Liver (tissue), 9 donors: ENCODE data around the gene OR8B2. TPM values are rescaled to one million over a fixed set of nuclear protein-coding genes. Genes with fewer than 3 reads are reported as not detected.
"Not testable (repeated sequence)": the region's sequence is repeated elsewhere in the genome, so short reads cannot be mapped to it uniquely, and the experiment has no call there.

Experiments
- DNase-seq: peaks from one replicate; pipeline ENCODE4 v3.0.0-alpha.2; 2017; ENCODE audit warnings: low spot score
- H3K27ac ChIP-seq, 2 donors: one replicate each; pipeline ENCODE4 v1.7.0; 2013; ENCODE audit warnings: inconsistent platforms in 2 of 2, low read length in 2 of 2, control low read depth in 1 of 2, low read depth in 1 of 2, mild to moderate bottlenecking in 1 of 2
- H3K27me3 ChIP-seq, 4 donors: one replicate each; pipeline versions ENCODE4 v1.6.1 to v1.7.0; 2013; ENCODE audit warnings: low read length in 3 of 4, inconsistent platforms in 1 of 4, mild to moderate bottlenecking in 1 of 4, moderate library complexity in 1 of 4; ENCODE audit not compliant: control insufficient read depth in 4 of 4, insufficient read depth in 4 of 4
- H3K36me3 ChIP-seq, 4 donors: one replicate each; pipeline versions ENCODE4 v1.6.1 to v1.7.0; 2013; ENCODE audit warnings: low read length in 3 of 4, mild to moderate bottlenecking in 3 of 4, low read depth in 1 of 4, moderate library complexity in 1 of 4; ENCODE audit not compliant: control insufficient read depth in 4 of 4, insufficient read depth in 3 of 4
- H3K4me1 ChIP-seq, 4 donors: one replicate each; pipeline versions ENCODE4 v1.6.1 to v1.7.0; 2013; ENCODE audit warnings: low read length in 3 of 4, mild to moderate bottlenecking in 3 of 4, moderate library complexity in 1 of 4; ENCODE audit not compliant: control insufficient read depth in 4 of 4, insufficient read depth in 4 of 4
- H3K4me3 ChIP-seq, 3 donors: one replicate each; pipeline versions ENCODE4 v1.6.1 to v1.7.0; 2013; ENCODE audit warnings: low read length in 3 of 3, control low read depth in 1 of 3, low read depth in 1 of 3, mild to moderate bottlenecking in 1 of 3
- H3K9ac ChIP-seq, 2 donors: one replicate each; pipeline ENCODE4 v1.7.0; 2013; ENCODE audit warnings: low read length in 2 of 2, mild to moderate bottlenecking in 2 of 2, moderate library complexity in 2 of 2, control low read depth in 1 of 2, low read depth in 1 of 2
- H3K9me3 ChIP-seq, 4 donors: one replicate each; pipeline versions ENCODE4 v1.6.1 to v1.7.0; 2013; ENCODE audit warnings: low read length in 3 of 4; ENCODE audit not compliant: control insufficient read depth in 4 of 4
- EGR1 ChIP-seq, 2 donors: IDR thresholded peaks; 2 replicates each; pipeline ENCODE4 v1.6.1; 2016 to 2018; ENCODE audit warnings: antibody characterized with exemption in 2 of 2, low read depth in 2 of 2
- FOXA1 ChIP-seq: IDR thresholded peaks from 2 replicates; pipeline ENCODE4 v1.6.1; 2016; ENCODE audit warnings: antibody characterized with exemption
- HNF4A ChIP-seq, 2 donors: conservative IDR thresholded peaks; 2 replicates each; pipeline ENCODE4 v1.6.1; 2016; ENCODE audit warnings: antibody characterized with exemption in 2 of 2, mild to moderate bottlenecking in 2 of 2
- HNF4G ChIP-seq: IDR thresholded peaks from 2 replicates; pipeline ENCODE4 v1.6.1; 2016; ENCODE audit warnings: antibody characterized with exemption
- JUND ChIP-seq, 2 donors: IDR thresholded peaks; 2 replicates each; pipeline ENCODE4 v1.6.1; 2016; ENCODE audit warnings: antibody characterized with exemption in 2 of 2
- MAX ChIP-seq: IDR thresholded peaks from 2 replicates; pipeline ENCODE4 v1.6.1; 2016; ENCODE audit warnings: antibody characterized with exemption
- NR2F2 ChIP-seq: IDR thresholded peaks from 2 replicates; pipeline ENCODE4 v1.6.1; 2016; ENCODE audit warnings: antibody characterized with exemption
- REST ChIP-seq: IDR thresholded peaks from 2 replicates; pipeline ENCODE4 v1.6.1; 2016; ENCODE audit warnings: antibody characterized with exemption, mild to moderate bottlenecking
- RXRA ChIP-seq, 2 donors: IDR thresholded peaks; 2 replicates each; pipeline ENCODE4 v1.6.1; 2017 to 2018; ENCODE audit warnings: antibody characterized with exemption in 2 of 2, mild to moderate bottlenecking in 1 of 2
- SP1 ChIP-seq: IDR thresholded peaks from 2 replicates; pipeline ENCODE4 v1.6.1; 2018; ENCODE audit warnings: antibody characterized with exemption, mild to moderate bottlenecking
- ZBTB33 ChIP-seq: IDR thresholded peaks from 2 replicates; pipeline ENCODE4 v1.6.1; 2016; ENCODE audit warnings: antibody characterized with exemption
- WGBS: extraction: QIAGEN DNeasy Blood & Tissue Kit; methylation state at CpG from one replicate; pipeline ENCODE4 v1.1.7; 2013; 5-methylcytosine and 5-hydroxymethylcytosine counted together
- polyA plus RNA-seq, 2 donors: library from polyadenylated mRNA; stranded (reverse) in 1 of 2; unstranded in 1 of 2; fragments of 200-250 nt in 1 of 2; fragments of >200 nt in 1 of 2; fragmentation: Nextera tagmentation in 1 of 2; extraction: Ambion mirVana in 1 of 2; gene quantifications; one replicate each; pipeline versions ENCODE4 v1.2.1 to v1.2.3, GENCODE V29; 2013 to 2015
- total RNA-seq, 2 donors: library from RNA; depleted of rRNA; stranded (reverse); fragments of >200 nt; gene quantifications; one replicate each; pipeline ENCODE4 v1.2.3, GENCODE V29; 2014
- donor health status: healthy.
- donor health status: healthy.
- donor health status: healthy.
- donor health status: healthy.
- donor health status: healthy.

OR8B2 gene
- total and polyA plus RNA-seq, 4 donors, result not detected

- no peaks in the 10 kb centered on the region for H3K27me3 ChIP-seq
- WGBS, result 89% methylated on average over 3 of the region's 3 CpGs
- no peak overlapping the region for H3K9ac ChIP-seq
- no peak overlapping the region for H3K27ac ChIP-seq
- no peak for DNase-seq
- no peaks in the 10 kb centered on the region for H3K4me1 ChIP-seq
- no peaks in the 10 kb centered on the region for H3K9me3 ChIP-seq
- no peaks in the 10 kb centered on the region for H3K36me3 ChIP-seq
- TF ChIP-seq HNF4A (conservative IDR thresholded peaks at IDR 0.05) (no peak), HNF4G (no peak), JUND (IDR thresholded peaks at IDR 0.05) (no peak), SP1 (no peak), RXRA (IDR thresholded peaks at IDR 0.05) (no peak), FOXA1 (no peak), REST (no peak)
- H3K4me3 ChIP-seq, result no peak overlapping the region
These were observed 10.1 kb upstream of the OR8B2 start for GRCh38 chr11:124394408-124394807.

- not testable (repeated sequence) for H3K9ac ChIP-seq, H3K27ac ChIP-seq, H3K4me3 ChIP-seq, H3K4me1 ChIP-seq, H3K36me3 ChIP-seq, DNase-seq, H3K27me3 ChIP-seq, H3K9me3 ChIP-seq
- WGBS, result 78% methylated on average over 4 of the region's 6 CpGs
These were observed 1.4 kb downstream of the OR8B2 start for GRCh38 chr11:124382857-124383256.

GRCh38 chr11:124380585-124380984, 3.7 kb downstream of the OR8B2 start:
- Histone ChIP-seq H3K27me3 (peaks cover 0 to 3% (median 0%) of the 10 kb centered on the region in 4 donors), H3K36me3 (no peaks in the 10 kb centered on the region), H3K9me3 (no peaks in the 10 kb centered on the region), H3K4me3 (no peak overlapping the region), H3K9ac (no peak overlapping the region), H3K4me1 (no peaks in the 10 kb centered on the region), H3K27ac (no peak overlapping the region)
- WGBS, result 94% methylated on average over 2 of the region's 2 CpGs
- TF ChIP-seq FOXA1 (no peak), ZBTB33 (no peak), EGR1 (IDR thresholded peaks at IDR 0.05; ENCODE audit: low read depth in 2 of 2) (no peak), NR2F2 (no peak), MAX (no peak), HNF4A (conservative IDR thresholded peaks at IDR 0.05) (no peak), HNF4G (no peak)
- no peak for DNase-seq
